DMS79 (cell line): ENCODE results near the gene GLI1.
"Not testable (repeated sequence)": the region's sequence is repeated elsewhere in the genome, so short reads cannot be mapped to it uniquely, and the experiment has no call there.

Experiments used
- DNase-seq: peaks from one replicate; lab custom pipeline; 2025; lab: John Stamatoyannopoulos, UW

Gene GLI1

DNA sequence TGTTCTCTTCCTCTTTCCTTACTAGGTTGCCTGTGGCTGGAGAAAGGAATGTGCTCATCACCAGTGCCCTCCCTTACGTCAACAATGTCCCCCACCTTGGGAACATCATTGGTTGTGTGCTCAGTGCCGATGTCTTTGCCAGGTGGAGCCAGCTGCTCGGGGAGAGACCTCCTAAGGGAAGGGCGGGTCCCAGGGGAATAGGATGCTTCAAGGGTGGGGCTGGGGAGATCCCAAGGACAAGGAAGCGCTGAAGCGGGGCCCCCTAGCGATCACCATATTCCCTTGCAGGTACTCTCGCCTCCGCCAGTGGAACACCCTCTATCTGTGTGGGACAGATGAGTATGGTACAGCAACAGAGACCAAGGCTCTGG lies 38.5 kb downstream of the GLI1 start:
- no peak for DNase-seq

GRCh38 chr12:57498571-57498970 lies 39.0 kb downstream of the GLI1 start:
- DNase-seq = no peak

- DNase-seq = no peak
These were observed 40.6 kb downstream of the GLI1 start for GRCh38 chr12:57500213-57500612.

DNA sequence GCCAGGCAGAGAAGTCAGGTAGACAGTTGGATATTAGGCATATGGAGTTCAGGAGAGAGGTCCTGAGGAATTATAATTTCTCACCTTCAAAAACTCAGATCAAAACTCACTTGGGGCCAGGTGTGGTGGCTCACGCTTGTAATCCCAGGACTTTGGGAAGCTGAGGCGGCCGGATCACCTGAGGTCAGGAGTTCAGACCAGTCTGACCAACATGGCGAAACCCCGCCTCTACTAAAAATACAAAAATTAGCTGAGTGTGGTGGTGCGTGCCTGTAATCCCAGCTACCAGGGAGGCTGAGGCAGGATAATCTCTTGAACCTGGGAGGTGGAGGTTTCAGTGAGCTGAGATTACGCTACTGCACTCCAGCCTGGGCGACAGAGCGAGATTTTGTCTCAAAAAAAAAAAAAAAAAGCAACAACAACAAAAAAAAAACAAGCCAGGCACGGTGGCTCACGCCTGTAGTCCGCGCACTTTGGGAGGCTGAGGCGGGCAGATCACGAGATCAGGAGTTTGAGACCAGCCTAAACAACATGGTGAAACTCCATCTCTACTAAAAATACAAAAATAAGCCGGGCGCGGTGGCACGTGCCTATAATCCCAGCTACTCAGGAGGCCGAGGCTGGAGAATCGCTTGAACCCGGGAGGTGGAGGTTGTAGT lies 42.9 kb downstream of the GLI1 start:
- not testable (repeated sequence) for DNase-seq

DNA sequence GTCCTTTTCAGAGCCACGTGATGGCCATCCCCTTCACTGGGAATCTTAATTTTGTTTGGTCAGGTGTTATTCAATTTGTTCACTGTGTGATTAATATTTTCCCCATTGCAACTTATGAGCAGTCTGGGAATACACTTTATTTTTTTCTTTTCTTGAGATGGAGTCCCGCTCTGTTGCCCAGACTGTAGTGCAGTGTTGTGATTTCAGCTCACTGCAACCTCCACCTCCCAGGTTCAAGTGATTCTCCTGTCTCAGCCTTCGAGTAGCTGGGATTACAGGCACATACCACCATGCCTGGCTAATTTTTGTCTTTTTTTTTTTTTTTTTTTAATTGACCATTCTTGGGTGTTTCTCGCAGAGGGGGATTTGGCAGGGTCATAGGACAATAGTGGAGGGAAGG lies 47.0 kb downstream of the GLI1 start:
- not testable (repeated sequence) for DNase-seq

DNA sequence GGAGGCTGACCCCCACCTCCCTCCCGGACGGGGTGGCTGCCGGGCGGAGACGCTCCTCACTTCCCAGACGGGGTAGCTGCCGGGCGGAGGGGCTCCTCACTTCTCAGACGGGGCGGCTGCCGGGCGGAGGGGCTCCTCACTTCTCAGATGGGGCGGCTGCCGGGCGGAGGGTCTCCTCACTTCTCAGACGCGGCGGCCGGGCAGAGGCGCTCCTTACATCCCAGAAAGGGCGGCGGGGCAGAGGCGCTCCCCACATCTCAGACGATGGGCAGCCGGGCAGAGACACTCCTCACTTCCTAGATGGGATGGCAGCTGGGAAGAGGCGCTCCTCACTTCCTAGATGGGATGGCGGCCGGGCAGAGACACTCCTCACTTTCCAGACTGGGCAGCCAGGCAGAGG lies 48.2 kb downstream of the GLI1 start:
- DNase-seq = not testable (repeated sequence)

- no peak for DNase-seq
These were observed 51.6 kb downstream of the GLI1 start for GRCh38 chr12:57511161-57511560.

DNA sequence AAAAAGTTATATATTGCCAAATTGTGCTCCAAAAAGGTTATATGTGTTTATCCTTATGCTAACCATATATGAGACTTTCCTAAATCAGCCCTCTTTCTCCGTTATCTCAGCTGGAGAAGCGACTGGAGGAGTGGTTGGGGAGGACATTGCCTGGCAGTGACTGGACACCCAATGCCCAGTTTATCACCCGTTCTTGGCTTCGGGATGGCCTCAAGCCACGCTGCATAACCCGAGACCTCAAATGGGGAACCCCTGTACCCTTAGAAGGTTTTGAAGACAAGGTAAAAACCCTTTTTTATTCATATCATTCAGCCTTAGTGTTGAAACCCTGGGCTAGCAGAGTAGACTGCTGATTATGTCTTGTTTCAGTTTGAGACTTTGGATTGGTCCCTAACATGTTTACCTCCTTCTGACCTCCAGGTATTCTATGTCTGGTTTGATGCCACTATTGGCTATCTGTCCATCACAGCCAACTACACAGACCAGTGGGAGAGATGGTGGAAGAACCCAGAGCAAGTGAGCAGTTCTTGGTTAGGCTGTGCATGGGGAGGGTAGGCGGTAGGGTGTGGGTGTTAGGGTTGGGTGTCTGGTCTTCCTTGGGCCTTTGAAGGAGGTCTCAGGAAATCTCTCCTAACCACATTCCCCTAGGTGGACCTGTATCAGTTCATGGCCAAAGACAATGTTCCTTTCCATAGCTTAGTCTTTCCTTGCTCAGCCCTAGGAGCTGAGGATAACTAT lies 52.2 kb downstream of the GLI1 start:
- DNase-seq = no peak

DNA sequence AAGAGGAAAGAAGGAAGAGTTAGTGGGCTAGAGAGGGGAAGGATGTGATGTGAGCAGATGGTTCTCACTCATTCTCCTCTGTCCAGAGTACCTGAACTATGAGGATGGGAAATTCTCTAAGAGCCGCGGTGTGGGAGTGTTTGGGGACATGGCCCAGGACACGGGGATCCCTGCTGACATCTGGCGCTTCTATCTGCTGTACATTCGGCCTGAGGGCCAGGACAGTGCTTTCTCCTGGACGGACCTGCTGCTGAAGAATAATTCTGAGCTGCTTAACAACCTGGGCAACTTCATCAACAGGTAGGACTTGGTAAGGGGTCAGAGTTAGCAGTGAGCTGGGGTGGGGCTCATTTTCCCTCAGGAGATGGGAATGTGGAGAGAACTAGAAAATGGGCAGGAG lies 53.1 kb downstream of the GLI1 start:
- DNase-seq = no peak

DNA sequence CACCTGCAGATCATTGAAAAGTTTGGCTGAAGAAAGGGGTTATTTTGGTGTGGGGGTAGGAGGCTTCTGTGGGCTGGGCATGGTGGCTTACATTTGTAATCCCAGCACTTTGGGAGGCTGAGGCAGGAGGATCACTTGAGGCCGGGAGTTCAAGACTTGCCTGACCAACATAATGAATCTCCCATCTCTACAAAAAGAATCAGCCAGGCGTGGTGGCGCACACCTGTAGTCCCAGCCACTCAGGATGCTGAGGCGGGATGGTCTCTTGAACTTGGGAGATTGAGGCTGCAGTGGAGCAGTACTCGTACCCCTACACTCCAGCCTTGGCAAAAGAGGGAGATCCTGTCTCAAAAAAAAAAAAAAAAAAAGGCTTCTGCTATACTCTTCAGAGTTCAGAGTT lies 53.7 kb downstream of the GLI1 start:
- no peak for DNase-seq

DNA sequence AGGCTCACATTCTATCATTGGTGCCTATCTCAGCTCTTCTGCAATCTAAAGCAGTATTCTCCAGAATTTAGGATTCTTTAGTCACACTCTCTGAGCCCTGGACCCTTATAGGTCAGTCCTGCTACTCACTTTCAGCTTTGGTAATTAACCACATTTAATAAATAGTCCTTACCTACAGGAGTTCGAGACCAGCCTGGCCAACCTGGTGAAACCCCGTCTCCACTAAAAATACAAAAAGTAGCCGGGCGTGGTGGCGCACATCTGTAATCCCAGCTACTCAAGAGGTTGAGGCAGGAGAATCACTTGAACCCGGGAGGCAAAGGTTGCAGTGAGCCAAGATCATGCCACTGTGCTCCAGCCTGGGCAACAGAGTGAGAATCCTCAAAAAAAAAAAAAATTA lies 54.1 kb downstream of the GLI1 start:
- DNase-seq = not testable (repeated sequence)

GRCh38 chr12:57514246-57514645 lies 54.7 kb downstream of the GLI1 start:
- not testable (repeated sequence) for DNase-seq

GRCh38 chr12:57514720-57515407 lies 55.3 kb downstream of the GLI1 start:
- no peak for DNase-seq

- DNase-seq = no peak
These were observed 55.9 kb downstream of the GLI1 start for GRCh38 chr12:57515408-57515933.

- no peak for DNase-seq
These were observed 56.5 kb downstream of the GLI1 start for GRCh38 chr12:57515934-57516541.

DNA sequence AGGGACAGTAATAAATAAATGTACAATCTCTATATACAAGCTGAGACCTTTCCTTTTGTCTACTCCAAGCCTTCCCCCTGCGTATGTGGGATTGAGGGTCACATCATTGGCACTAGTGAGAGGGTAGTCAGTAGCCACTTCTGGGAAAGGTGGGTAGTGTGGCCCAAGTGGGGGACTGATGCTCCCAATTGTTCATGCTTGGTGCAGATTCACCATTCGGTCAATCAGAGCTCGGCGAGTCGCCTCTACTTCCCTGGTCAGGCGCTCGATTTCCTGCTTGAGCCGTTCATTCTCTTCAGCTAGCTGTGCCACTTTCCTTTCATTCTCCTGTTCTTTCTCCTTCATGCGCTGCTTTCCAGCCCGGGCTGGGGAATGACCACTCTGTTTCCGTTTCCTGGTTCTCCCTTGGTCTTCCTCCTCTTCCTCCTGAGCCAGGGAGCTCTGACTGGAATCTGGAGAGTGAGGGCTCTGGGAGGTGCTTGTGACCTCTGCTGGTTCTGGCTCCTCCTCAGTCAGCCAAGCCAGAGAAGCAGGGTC lies 57.1 kb downstream of the GLI1 start:
- no peak for DNase-seq

- DNase-seq = no peak
These were observed 57.6 kb downstream of the GLI1 start for GRCh38 chr12:57517187-57517586.

GRCh38 chr12:57517718-57518117 lies 58.1 kb downstream of the GLI1 start:
- DNase-seq = not testable (repeated sequence)

DNA sequence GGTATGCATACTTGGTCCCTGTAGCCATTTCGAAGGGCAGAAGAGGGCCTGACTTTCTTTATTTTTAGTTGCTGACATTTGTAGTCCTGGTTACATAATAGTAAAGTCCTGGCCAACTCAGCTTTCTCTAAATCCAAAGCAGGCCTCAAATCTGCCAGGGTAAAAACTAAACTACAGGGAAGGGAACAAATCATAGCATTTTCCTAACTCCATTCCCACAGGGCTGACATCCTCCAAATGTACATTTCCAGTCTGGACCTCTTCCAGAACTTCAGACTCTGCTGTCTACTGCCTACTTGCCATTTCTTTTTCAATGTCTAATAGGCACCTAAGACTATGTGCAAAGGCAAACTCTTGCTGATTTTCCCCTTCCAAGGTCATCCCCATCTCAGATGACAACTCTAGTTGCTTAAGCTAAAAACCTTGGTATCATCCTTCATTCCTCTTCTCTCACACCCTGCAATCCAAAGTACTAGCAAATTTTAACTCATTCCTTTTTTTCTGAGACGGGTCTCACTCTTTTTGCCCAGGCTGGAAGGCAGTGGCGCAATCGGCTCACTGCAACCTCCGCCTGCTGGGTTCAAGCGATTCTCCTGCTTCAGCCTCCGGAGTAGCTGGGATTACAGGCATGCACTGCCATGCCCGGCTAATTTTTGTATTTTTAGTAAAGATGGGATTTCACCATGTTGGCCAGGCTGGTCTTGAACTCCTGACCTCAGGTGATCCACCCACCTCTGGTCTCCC lies 58.8 kb downstream of the GLI1 start:
- DNase-seq = no peak

DNA sequence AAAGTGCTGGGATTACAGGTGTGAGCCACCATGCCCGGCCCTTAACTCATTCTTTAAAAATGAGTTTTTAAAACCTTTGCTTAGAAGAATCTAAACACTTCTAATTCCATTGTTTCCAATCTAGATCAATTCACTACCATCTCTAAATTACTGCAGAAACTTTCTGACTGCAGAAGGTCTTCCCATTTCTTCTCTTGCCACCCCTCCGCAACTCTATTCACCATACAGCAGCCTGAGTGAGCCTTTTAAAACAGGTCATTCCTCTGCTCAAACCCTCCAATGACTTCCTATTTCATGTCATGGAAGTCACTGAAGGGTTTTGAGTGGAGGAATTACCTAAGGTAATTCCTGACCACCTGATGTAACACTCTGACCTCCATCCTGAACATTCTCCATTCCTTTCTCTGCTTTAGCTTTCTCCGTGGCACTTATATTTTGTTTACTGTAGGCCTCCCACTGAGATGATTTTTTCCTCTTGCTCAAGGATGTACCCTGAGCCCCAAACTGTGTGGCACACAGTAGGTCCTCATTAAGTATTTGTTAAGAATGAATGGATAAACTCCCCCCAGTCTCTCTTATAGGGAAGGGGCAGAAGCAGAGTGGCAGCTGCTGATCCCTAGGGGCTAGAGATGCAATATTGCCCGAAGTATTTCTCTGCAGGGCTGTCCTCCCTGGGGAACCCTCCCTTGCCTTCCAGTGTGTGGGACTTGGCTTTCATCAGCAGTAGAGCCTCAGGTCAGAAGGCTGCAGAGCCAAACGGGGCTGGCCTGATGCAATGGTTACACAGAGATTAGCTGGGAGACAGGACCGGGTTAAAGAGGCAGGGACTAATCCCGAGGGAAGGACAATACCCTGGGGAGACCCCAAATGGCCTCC lies 59.6 kb downstream of the GLI1 start:
- no peak for DNase-seq

DNA sequence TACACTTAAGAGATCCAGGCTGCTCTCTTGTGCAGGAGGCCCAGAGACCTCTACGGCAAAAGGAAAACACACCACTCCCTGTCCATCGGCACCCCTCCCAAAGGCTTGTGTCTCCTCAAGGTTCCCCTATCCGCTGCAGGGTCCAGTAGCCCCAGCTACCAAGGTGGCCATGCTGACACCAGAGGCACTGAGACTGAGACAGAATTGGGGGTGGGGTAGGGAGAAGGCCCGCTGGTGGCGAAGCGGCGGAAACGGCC lies 60.1 kb downstream of the GLI1 start:
- DNase-seq = no peak
